ENCODE results near the gene MCTP1. TPM values are rescaled to one million over a fixed set of nuclear protein-coding genes. Genes with fewer than 3 reads are reported as not detected.

The MCTP1 gene
- total RNA-seq, 1 experiment from 2014 or later: 0.44 TPM

GRCh38 chr5:94850960-94851359, 433.9 kb downstream of the MCTP1 start:
- Histone ChIP-seq H3K36me3 (ENCODE audit: control insufficient read depth in 1 of 2, insufficient read depth in 2 of 2, low read length in 2 of 2) (no peaks in the 10 kb centered on the region), H4K20me1 (ENCODE audit: insufficient read depth) (no peaks in the 10 kb centered on the region), H2AFZ (ENCODE audit: low read depth, low read length, poor library complexity, severe bottlenecking) (peak overlapping the region; percentile 93), H3K4me3 (replicated peaks in 1 of 2; ENCODE audit: low read depth in 1 of 2, low read length in 2 of 2) (no peak overlapping the region), H3K27me3 (ENCODE audit: insufficient read depth, low read length) (no peaks in the 10 kb centered on the region), H3K27ac (ENCODE audit: low read depth, low read length) (no peak overlapping the region), H3K9me3 (ENCODE audit: control insufficient read depth in 1 of 2, insufficient read depth in 1 of 2, low read depth in 1 of 2, low read length in 2 of 2) (no peaks in the 10 kb centered on the region), H3K4me2 (ENCODE audit: low read length) (peak overlapping the region; percentile 62; the same call in 1 of the 2 replicates), H3K4me1 (ENCODE audit: control insufficient read depth in 1 of 2, insufficient read depth in 2 of 2, low read length in 2 of 2) (0 out of 4 replicates have a peak, but pooled peaks cover 0 to 4% of the 10 kb centered on the region in 2 experiments), H3K79me2 (ENCODE audit: insufficient read depth, low read length) (no peaks in the 10 kb centered on the region), H3K9ac (ENCODE audit: low read length) (no peak overlapping the region), H3K9me2 (ENCODE audit: insufficient read depth) (no peaks in the 10 kb centered on the region)
- no peak for TF ChIP-seq YY1 (IDR thresholded peaks at IDR 0.05; ENCODE audit: extremely low read depth, insufficient replicate concordance, low read depth, low read length)
- TF ChIP-seq ATF3 (IDR thresholded peaks at IDR 0.05): no peak
- no peak for TF ChIP-seq RAD21 (IDR thresholded peaks at IDR 0.05; ENCODE audit: low read depth)
- TF ChIP-seq SRF (IDR thresholded peaks at IDR 0.05; ENCODE audit: low read depth): no peak
- no peak for TF ChIP-seq ZFX (IDR thresholded peaks at IDR 0.05)
- no peak for TF ChIP-seq REST (IDR thresholded peaks at IDR 0.05; ENCODE audit: low read depth)
- TF ChIP-seq POLR2A (IDR thresholded peaks at IDR 0.05; ENCODE audit: borderline replicate concordance, extremely low read depth, insufficient read depth, insufficient read length): no peak
- no peak for TF ChIP-seq JUND (IDR thresholded peaks at IDR 0.05)
- no peak for TF ChIP-seq ZBTB33 (IDR thresholded peaks at IDR 0.05; ENCODE audit: extremely low read depth, insufficient replicate concordance, low read length)
- TF ChIP-seq ZNF274 (IDR thresholded peaks at IDR 0.05; ENCODE audit: low read depth, low read length): no peak
- no peak for TF ChIP-seq EZH2phosphoT487 (IDR thresholded peaks at IDR 0.05; ENCODE audit: borderline replicate concordance)
- DNase-seq (ENCODE audit: low read depth, low spot score) (no peak), ATAC-seq (no peak)
- no TSS peak for BruUV-seq (replicated peaks)
- ChIA-PET POLR2A (no interaction called here), RAD21 (ENCODE audit: low non-redundant PET in 1 of 2, low total read pairs in 2 of 2, uncharacterized antibody in 2 of 2, unreplicated experiment in 2 of 2) (interaction anchor here in 1 of 2 experiments (1.1 kb wide), 1 partner anchor 9 kb away, joined by 3 read pairs; no protein-coding TSS in a partner anchor), CTCF (interaction anchor here (0.7 to 1.5 kb wide), 10 partner anchors 8 to 1050 kb away, joined by 3 to 8 read pairs (median 4); no protein-coding TSS in a partner anchor)
- intact Hi-C loops (cut with micrococcal nuclease): loop anchor here (5.0 to 10.0 kb wide), 4 partner anchors 239 to 1246 kb away; no protein-coding TSS in a partner anchor

Measured in HCT116 (cell line).